A673 (cell line): Measurements from ENCODE around the gene PRSS56. TPM values are rescaled to one million over a fixed set of nuclear protein-coding genes. Genes with fewer than 3 reads are reported as not detected.
A peak's percentile ranks its signal among the peaks of the same experiment; 100 is the strongest.

Source experiments
- BruUV-seq: library from RNA; stranded (reverse); fragments of 400-500 nt; replicated peaks from 2 replicates; lab custom pipeline; 2021; lab: Mats Ljungman, UMichigan
- CTCF ChIA-PET: fragments of 300-600 bp; sonication (Branson Sonifier 250); formaldehyde crosslinking; loops from one replicate; lab custom pipeline; 2022; ENCODE audit warnings: antibody characterized with exemption; lab: Charles Lee
- POLR2A ChIA-PET: fragments of 300-600 bp; sonication (Branson Sonifier 250); formaldehyde crosslinking; loops from one replicate; lab custom pipeline; 2022; ENCODE audit warnings: antibody characterized with exemption; ENCODE audit not compliant: low non-redundant PET; lab: Charles Lee
- DNase-seq: peaks from one replicate; pipeline ENCODE4 v3.0.0-alpha.2; 2015; ENCODE audit warnings: low spot score
- H3K27ac ChIP-seq: fragments of 200-600 bp; sonication (generic); 2 replicates; pipeline ENCODE4 v1.5.1; 2016; ENCODE audit warnings: mixed run types, low read depth, mild to moderate bottlenecking, mixed read lengths, antibody characterized with exemption, low read length; ENCODE audit not compliant: poor library complexity, severe bottlenecking
- H3K27me3 ChIP-seq: fragments of 200-600 bp; sonication (generic); replicated peaks from 2 replicates; pipeline ENCODE4 v1.6.1; 2017; ENCODE audit warnings: mixed run types, low read depth, mild to moderate bottlenecking, mixed read lengths, antibody characterized with exemption, low read length; ENCODE audit not compliant: insufficient read depth, poor library complexity
- H3K36me3 ChIP-seq: fragments of 200-600 bp; sonication (generic); 2 replicates; pipeline ENCODE4 v1.6.1; 2016; ENCODE audit warnings: mixed run types, mild to moderate bottlenecking, mixed read lengths, antibody characterized with exemption, low read length; ENCODE audit not compliant: insufficient read depth, poor library complexity, severe bottlenecking
- H3K4me1 ChIP-seq: fragments of 200-600 bp; sonication (generic); 2 replicates; pipeline ENCODE4 v1.6.1; 2017; ENCODE audit warnings: mixed run types, mild to moderate bottlenecking, mixed read lengths, antibody characterized with exemption, low read length; ENCODE audit not compliant: insufficient read depth, poor library complexity, severe bottlenecking
- H3K4me3 ChIP-seq: fragments of 200-600 bp; sonication (generic); 2 replicates; pipeline ENCODE4 v1.5.1; 2016; ENCODE audit warnings: low read depth, mixed run types, mild to moderate bottlenecking, mixed read lengths, low read length; ENCODE audit not compliant: poor library complexity, severe bottlenecking
- H3K9me3 ChIP-seq: fragments of 200-600 bp; sonication (generic); 2 replicates; pipeline ENCODE4 v1.6.1; 2016; ENCODE audit warnings: mixed run types, low read depth, mild to moderate bottlenecking, mixed read lengths, antibody characterized with exemption, low read length; ENCODE audit not compliant: poor library complexity, severe bottlenecking
- EZH2 ChIP-seq: fragments of 200-600 bp; sonication (generic); IDR thresholded peaks from 2 replicates; pipeline ENCODE4 v1.6.1; 2017; ENCODE audit warnings: borderline replicate concordance, low read depth, mild to moderate bottlenecking, mixed read lengths, antibody characterized with exemption, low read length; ENCODE audit not compliant: poor library complexity, severe bottlenecking
- intact Hi-C: fragments of 100-400 bp; cut with micrococcal nuclease; formaldehyde crosslinking; loops from one replicate; pipeline ENCODE4 v1.10.0; 2022; ENCODE audit not compliant: unreplicated experiment
- total RNA-seq: library from RNA; stranded (reverse); gene quantifications from 2 replicates; pipeline ENCODE4 v1.2.3, GENCODE V29; 2021
- TF ChIP-seq, protein P1 (sequence below): fragments of 300-800, 200-600 bp; sonication (generic); conservative IDR thresholded peaks from 2 replicates; pipeline ENCODE4 v1.5.1; 2017; ENCODE audit warnings: low read depth, mild to moderate bottlenecking, antibody characterized with exemption, low read length, moderate library complexity, mixed read lengths

Gene PRSS56
- total RNA-seq, 1 experiment from 2014 or later, result not detected

DNA sequence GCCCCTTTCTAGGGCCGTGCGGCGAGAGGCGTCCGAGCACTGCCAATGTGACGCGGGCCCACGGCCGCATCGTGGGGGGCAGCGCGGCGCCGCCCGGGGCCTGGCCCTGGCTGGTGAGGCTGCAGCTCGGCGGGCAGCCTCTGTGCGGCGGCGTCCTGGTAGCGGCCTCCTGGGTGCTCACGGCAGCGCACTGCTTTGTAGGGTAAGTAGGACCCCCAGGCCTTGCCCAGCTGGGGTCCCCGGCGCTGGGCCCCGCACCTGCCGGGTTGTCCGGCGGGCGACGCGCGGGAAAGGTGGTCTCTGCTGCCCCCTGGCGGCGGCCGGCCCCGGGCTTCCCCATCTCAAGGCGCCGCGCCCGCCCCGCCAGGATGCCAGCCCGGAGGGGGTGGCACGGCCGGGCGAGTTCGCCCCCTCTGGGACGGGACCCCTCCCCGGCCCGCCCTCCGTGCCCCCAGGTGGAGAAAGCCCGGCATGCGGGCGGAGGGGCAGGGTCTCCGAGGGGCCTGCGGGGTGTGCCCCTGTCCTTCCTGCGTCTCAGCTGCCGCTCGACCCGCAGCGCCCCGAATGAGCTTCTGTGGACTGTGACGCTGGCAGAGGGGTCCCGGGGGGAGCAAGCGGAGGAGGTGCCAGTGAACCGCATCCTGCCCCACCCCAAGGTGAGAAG is 1.9 kb downstream of the PRSS56 start:
- ChIA-PET POLR2A (no interaction called here), CTCF (interaction anchor here (1.0 to 1.3 kb wide), 3 partner anchors 49 to 77 kb away, joined by 3 read pairs; no protein-coding TSS in a partner anchor)
- no peak overlapping the region for H3K27ac ChIP-seq
- TF ChIP-seq, protein P1, sequence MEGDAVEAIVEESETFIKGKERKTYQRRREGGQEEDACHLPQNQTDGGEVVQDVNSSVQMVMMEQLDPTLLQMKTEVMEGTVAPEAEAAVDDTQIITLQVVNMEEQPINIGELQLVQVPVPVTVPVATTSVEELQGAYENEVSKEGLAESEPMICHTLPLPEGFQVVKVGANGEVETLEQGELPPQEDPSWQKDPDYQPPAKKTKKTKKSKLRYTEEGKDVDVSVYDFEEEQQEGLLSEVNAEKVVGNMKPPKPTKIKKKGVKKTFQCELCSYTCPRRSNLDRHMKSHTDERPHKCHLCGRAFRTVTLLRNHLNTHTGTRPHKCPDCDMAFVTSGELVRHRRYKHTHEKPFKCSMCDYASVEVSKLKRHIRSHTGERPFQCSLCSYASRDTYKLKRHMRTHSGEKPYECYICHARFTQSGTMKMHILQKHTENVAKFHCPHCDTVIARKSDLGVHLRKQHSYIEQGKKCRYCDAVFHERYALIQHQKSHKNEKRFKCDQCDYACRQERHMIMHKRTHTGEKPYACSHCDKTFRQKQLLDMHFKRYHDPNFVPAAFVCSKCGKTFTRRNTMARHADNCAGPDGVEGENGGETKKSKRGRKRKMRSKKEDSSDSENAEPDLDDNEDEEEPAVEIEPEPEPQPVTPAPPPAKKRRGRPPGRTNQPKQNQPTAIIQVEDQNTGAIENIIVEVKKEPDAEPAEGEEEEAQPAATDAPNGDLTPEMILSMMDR, result peak; percentile 55; the same call in 1 of the 2 replicates
- peak; percentile 27 for TF ChIP-seq EZH2
- no TSS peak for BruUV-seq
- intact Hi-C loops, result loop anchor here (2.0 to 5.0 kb wide), 2 partner anchors 77 to 615 kb away; no protein-coding TSS in a partner anchor
- H3K9me3 ChIP-seq, result no peaks in the 10 kb centered on the region
- H3K4me1 ChIP-seq, result peaks cover 7% of the 10 kb centered on the region
- peaks cover 31% of the 10 kb centered on the region for H3K27me3 ChIP-seq
- no peaks in the 10 kb centered on the region for H3K36me3 ChIP-seq
- peak; percentile 37 for DNase-seq
- H3K4me3 ChIP-seq, result peak overlapping the region; percentile 19

DNA sequence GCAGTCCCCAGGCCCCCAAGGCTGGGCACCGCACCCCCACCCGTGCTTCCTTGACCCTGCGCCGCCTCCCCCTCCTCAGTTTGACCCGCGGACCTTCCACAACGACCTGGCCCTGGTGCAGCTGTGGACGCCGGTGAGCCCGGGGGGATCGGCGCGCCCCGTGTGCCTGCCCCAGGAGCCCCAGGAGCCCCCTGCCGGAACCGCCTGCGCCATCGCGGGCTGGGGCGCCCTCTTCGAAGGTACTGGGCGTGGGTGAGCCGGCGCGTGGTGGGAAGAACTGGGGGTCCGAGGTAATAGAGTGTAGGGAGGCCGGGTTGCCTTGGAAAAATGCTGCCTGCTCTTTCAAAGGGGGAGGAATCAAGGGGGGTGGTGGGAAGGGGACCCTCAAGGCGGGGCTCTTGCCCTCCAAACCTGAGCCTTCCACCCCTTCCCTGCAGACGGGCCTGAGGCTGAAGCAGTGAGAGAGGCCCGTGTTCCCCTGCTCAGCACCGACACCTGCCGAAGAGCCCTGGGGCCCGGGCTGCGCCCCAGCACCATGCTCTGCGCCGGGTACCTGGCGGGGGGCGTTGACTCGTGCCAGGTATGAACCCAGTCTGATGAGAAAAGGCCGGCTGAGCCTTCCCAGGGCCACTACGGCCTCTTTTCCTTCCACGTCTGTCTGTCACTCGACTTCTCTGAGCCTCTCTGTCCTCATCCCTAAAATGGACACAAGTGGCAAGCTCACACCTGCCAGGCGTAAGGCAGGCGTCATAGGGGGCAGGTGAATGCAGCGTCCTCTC is 2.6 kb downstream of the PRSS56 start:
- CTCF ChIA-PET, result interaction anchor here (1.0 to 1.3 kb wide), 2 partner anchors 49 to 76 kb away, joined by 3 read pairs; no protein-coding TSS in a partner anchor
- Histone ChIP-seq H3K4me3 (no peak overlapping the region), H3K36me3 (no peaks in the 10 kb centered on the region), H3K27me3 (peaks cover 31% of the 10 kb centered on the region), H3K27ac (no peak overlapping the region), H3K4me1 (peaks cover 7% of the 10 kb centered on the region), H3K9me3 (no peaks in the 10 kb centered on the region)
- TF ChIP-seq, protein P1, result no peak
- no peak for TF ChIP-seq EZH2
- POLR2A ChIA-PET, result no interaction called here
- intact Hi-C loops, result loop anchor here (2.0 to 5.0 kb wide), 2 partner anchors 78 to 616 kb away; no protein-coding TSS in a partner anchor
- DNase-seq, result no peak
- no TSS peak for BruUV-seq

- ChIA-PET CTCF (interaction anchor here (0.6 kb wide), 1 partner anchor 29 kb away, joined by 4 read pairs; no protein-coding TSS in a partner anchor), POLR2A (no interaction called here)
- intact Hi-C loops, result loop anchor here (2.0 to 5.0 kb wide), 2 partner anchors 79 to 616 kb away; no protein-coding TSS in a partner anchor
- no peak overlapping the region for H3K27ac ChIP-seq
- H3K4me1 ChIP-seq, result peaks cover 7% of the 10 kb centered on the region
- no peaks in the 10 kb centered on the region for H3K9me3 ChIP-seq
- H3K27me3 ChIP-seq, result peaks cover 31% of the 10 kb centered on the region
- H3K4me3 ChIP-seq, result no peak overlapping the region
- no peak for TF ChIP-seq EZH2
- TF ChIP-seq, protein P1, result no peak
- no peak for DNase-seq
- H3K36me3 ChIP-seq, result no peaks in the 10 kb centered on the region
- no TSS peak for BruUV-seq
These were observed 3.2 kb downstream of the PRSS56 start for GRCh38 chr2:232523402-232523681.
